GM21786 (cell line): ENCODE measurements around the gene GABRR1.
"Not testable (repeated sequence)": the region's sequence is repeated elsewhere in the genome, so short reads cannot be mapped to it uniquely, and the experiment has no call there.

Experiments
- ATAC-seq: cut with Tn5 transposase; IDR thresholded peaks from one replicate; pipeline ENCODE4 v1.9.1; 2021; ENCODE audit not compliant: unreplicated experiment

Gene GABRR1

DNA sequence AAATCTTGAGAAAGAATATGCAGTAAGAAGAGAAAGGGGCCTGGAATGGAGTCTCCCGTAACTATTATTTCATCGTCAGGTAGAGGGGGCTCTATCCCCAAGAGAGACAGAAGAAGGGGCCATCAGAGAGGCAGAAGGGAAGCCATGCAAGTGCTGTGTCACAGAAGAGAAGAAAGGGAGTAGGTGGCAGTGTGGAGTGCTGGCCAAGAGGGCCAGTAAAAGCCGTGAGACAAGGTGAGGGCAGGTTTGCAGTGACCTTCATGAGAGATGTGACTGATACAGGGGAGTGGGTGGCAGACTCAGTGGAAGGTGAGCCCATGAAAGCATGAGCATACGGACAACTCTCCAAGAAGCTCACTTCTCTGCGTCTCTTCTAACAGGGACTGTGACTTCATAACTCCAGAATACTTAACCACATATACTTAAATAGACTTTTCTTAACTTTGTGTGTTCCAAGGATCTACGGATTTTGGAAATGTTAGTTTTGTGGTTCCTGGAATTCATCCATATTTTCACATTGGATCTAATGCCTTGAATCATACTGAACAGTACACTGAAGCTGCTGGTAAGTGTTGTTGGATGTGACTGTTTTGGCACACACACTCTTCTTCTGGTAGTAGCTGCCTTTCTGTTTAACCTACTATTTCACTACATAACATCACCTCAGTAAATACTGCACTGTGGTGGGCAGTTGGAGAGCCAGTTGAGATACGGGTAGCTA lies 55.7 kb downstream of the GABRR1 start:
- no peak for ATAC-seq

DNA sequence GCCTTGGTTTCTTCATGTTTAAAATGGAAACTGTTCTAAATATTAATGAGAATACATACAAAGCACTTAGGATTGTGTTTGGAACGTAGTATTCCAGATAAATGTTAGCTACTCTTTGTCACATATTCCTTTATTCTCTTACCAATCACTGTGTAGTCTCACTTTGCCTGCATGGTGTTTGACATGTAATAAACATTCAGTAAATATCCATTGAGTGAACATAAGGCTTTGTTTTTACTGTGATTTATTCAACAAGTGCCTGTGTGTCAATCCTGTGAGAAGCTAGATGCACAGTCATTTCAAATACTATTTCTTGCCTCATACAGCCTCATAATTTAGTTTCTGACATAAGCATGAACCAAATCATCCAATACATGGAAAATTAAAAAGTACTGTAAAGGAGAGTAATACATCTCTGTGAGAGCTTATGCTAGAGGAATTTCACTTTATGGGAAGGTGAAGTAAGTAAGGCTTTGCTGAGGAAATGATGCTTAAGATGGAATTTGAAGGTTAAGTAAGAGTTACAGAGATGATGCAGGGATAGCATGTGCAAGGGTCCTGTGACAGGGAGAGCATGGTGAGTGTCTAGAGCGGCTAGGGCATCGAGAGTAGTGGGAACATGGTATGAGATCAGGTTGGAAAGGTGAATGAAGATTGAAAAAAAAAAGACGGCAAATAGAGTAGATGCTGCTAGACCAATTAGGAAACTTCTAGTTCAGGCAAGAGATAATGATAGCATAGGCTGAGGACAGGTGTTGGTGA lies 56.6 kb downstream of the GABRR1 start:
- ATAC-seq = no peak

DNA sequence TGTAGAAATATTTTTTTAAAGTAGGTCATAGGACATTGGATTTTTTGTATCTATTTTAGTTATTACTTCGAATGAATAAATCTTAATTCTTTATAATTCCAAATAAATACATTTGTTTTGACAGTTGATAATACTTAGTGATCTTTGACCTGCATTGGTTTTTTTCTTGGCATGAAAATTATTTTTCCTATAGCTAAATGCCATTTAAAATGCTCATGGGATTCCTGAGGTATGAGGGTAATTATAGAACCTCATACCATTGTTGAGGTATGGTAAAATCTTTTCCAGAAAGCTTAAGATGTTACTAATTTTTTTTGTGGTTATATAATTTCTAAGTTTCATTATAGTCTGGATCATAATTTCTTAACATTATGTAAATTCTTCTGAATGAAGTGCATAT lies 63.0 kb downstream of the GABRR1 start:
- no peak for ATAC-seq

DNA sequence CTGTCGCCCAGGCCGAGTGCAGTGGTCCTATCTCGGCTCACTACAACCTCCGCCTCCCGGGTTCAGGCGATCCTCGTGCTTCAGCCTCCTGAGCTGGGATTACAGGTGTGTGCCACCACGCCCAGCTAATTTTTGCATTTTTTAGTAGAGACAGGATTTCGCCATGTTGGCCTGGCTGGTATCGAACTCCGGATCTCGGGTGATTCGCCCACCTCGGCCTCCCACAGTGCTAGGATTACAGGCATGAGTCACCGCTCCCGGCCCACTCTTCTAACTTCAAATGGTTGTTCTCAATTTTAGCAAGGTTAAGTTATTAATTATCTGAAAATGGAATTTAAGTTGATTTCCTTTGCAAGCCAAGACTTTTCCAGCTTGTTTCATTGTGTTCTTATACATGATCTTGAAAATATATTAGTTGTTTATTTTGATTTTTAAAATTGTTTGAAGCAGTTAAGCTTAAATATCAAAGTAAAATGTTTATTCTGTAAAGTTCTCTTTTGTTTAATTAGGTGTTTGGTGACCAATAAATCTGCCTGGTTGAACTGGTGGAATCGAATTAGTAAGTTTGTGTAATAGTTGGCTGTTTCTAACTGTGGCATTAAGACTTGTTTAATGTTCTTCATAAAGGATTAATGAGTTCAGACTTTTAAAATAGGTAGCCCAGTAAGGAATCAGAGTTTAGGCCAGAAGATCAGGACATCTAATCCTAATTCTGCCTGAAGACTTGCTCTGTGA lies 69.0 kb downstream of the GABRR1 start:
- ATAC-seq = no peak

DNA sequence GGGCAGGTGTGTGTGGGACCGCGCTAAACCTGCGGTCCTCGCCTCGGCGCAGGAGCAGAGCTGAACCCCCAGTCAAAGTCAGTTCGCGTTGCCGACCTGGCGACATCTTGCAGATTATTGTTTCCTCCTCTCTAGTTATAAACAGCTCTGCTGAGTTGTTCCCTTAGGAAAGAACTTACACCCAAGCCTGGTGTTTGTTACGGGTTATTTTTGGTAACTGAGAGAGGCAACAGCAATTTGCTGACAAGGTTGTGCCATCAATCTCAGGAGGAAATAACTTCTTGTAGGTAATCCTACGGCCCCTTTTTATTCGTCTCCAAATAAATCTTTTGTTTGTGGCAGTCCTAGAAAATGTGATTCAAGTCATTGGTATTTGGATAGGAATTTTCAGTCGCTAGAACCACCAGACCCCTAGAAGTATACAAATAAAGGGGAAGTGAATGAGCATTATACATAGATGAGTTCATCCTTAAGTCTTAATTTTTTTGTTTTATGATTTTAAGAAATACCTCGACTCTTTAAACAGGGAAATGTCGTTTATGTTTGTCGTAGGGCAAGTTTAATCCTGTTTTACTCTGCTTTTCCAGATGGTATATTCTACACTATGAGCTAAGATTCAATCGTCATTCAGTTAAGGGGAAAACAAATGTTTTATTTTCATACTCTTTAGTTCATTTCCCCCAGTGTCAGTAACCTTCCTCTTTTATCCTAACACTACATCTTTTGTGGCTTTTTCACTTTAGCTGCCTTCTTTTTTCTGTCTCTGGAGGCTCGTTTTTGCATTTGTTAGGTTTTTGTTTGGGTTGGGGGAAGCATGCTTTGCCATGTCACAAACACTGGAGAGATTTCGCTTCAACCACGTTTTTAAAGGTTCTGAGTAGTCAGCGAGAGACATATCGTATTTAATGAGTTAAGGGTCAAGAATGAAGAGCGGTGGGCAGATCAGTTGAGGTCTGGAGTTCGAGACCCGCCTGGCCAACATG lies 70.1 kb downstream of the GABRR1 start:
- ATAC-seq = peak; percentile 18

DNA sequence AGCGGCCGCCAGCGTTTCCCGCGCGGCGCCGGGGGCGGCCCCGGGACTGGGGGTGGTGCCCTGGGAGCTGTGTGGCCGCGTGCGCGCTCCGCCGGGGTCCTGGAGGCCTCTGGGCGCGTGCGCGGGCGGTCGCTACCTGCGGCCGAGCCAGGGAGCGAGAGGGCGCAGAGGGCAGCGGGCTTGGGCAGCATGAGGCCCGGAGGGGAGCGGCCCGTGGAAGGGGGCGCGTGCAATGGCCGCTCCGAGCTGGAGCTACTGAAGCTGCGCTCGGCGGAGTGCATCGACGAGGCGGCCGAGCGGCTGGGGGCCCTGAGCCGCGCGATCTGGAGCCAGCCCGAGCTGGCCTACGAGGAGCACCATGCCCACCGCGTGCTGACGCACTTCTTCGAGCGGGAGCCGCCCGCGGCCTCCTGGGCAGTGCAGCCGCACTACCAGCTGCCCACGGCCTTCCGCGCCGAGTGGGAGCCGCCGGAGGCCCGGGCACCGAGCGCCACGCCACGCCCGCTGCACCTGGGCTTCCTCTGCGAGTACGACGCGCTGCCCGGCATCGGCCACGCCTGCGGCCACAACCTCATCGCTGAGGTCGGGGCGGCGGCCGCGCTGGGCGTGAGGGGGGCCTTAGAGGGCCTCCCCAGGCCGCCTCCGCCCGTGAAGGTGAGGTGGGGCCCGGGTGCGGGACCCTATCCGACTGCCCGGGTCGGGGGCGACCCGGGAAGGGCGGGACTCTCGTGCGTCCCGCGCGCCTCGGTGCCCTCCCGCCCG lies 71.0 kb downstream of the GABRR1 start, which contains the start of gene PM20D2:
Gene PM20D2 (plus strand): TSS at position 100 of the 762 bp plus-strand sequence. CDS start 90 bp downstream, at position 190.
- ATAC-seq = peak; percentile 57

DNA sequence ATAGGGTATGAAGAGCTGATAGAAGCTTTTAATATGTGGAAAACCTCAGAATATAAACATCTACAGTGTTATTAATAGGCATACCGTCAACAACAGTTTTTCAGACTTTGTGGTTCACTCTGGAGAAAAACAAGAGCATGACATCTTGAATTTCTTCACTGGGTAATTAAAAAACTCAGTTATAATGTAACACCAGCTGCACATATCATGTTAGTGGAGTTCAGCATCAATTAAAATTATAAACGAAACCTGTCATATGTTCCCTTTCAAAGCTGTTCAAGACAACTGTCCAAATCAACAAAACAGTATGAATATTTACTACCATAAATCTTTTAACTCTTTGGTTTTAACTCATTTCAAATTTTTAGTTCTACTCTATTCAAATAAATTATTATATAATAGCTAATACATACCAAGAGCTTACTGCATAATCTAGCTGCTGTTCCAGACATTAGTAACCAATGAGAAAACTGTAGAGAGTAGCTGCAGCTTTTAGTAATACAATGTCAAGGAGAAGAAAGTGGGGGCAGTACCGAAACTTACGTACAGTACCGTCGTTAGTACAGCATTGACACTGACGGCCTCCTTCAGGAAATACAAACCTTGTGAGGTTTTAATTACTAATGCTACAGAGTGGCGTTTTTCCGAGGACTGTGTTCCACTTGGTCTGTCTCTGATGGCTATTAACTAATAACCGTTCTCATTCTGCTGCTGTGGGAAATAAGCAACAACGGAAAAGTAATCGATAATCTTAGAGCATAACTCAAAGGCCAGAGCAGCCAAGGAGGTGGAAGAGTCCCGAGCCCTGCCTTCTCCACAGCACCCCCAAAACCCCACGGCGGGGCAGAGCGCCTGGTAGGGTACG lies 71.8 kb downstream of the GABRR1 start:
- peak; percentile 68 for ATAC-seq

DNA sequence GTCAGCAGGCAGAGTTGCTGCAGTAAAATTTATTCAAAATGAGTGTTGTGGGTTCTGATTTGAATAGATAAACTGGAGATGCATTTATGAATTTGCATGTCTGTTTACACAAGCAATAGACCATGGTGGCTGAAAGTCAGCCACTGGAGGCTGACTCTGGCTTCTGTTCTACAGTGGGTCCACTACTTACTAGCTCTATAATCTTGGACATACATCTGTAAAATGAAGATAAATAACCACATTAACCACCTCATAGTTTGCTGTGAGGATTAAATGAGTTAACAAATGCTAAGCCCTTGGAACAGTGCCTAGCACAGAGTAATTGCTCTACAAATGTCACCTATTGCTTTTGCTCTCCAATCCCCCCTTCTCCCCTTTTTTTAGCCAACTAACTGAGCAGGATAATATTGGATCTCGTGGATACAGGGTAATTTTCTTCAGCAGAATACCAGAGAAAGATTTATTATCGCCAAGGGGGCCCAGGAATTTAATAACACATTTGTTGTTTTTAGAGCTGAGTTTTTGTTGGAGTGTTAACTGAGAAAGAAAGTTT lies 72.7 kb downstream of the GABRR1 start:
- no peak for ATAC-seq

DNA sequence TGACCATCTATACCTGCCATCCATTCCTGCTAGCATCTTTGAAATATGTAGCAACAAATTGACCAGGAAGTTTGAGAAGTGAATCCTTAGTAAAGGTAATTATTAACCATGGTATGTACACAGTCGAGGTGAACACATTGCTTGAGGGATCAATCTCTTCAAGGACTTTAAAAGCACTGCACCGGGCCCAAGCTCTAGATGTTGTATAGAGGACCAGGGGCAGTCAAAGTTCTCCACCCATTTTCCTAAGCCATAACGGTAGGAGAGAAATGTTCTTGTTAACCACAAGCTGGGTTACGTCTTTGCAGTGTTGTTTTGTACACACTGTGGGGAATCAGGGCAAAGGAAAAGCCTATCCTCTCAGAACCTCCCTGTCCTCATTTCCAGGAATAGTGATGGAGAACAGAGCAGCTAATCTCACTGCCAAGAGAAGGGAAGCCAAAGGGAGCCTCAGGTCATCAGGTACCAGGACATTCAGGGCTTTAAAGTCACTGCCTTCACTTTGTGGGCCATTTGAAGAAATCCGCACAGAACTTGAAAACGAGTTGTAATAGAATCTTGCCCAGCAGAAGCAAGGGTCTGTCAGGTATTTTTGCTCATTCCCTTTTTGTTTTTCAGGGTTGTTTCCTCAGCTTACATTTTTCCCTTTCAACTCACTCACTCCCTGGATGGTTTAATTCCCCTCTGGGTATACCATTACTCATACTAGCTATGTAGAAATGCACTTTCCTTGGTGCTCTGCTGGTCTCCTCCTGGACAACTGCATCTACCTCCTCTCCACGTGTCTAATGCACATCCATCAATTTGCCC lies 76.6 kb downstream of the GABRR1 start:
- ATAC-seq = no peak

DNA sequence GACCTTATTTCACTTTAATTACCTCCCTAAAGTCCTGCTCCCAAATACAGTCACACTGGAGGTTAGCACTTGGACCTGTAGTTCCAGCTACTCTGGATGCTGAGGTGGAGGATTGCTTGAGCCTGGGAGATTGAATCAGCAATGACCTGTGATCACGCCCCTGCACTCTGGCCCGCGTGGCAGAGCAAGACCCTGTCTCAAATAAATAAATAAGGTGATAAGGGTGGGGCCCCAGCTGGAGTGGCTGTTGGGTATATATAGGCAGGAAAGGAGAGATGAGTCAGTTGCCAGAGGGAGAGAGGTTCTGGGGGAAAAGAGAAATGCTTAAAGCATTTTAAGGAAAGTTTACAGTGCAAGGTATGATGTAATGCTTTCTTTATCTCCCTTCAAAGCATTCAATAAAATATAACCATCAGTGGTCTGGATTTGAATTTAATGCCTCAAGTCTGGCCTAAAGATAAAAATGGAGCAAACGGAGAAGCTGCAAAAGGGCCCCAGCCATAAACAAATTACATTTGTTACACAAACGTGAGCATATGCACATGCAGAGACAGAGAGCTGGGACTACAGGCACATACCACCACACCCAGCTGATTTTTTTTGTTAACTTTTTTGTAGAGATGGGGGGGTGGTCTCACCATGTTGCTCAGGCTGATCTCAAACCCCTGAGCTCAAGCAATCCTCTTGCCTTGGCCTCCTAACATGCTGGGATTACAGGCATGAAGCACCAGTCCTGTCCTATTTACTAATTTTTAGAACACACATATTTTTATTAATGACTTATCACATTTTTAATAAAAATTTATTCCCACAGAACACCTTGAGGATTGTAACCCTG lies 77.4 kb downstream of the GABRR1 start:
- no peak for ATAC-seq

DNA sequence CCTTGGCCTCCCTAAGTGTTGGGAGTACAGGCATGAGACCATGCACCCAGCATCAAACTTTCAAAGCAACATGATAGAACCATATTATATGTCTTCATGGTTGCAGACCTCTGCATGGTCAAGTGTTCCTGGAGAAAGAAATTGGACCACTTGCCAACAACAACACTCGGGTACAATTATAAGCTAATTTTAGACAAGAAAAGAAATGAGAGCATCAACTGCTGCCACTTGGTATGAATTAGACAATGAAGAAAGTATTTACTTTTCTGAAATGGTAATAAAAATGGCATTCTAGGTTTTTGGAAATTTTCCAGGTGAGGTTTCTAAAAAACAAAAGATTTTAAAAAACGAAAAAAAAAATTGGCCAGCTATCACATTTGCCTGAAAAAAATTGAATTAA lies 79.0 kb downstream of the GABRR1 start:
- ATAC-seq = no peak

DNA sequence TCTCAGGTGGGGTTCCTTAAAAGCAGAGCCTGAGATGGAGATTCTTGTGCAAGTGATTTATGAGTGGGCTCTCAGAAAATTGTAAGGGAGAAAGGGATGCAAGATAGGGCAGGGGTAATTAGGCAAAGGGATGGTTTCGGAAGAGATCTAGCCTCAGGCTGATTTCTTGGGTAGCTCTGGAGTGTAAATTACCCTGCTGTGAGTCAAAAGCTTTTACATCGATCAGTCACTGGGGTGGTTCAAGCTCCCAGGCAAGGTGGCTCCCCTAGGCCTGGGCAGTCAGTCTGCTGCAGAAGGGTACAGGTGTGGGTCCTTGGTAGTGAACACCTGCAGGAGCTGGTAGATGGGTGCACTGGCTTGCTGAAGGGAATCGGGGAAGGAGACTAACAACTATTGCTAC lies 82.4 kb downstream of the GABRR1 start:
- ATAC-seq = no peak

DNA sequence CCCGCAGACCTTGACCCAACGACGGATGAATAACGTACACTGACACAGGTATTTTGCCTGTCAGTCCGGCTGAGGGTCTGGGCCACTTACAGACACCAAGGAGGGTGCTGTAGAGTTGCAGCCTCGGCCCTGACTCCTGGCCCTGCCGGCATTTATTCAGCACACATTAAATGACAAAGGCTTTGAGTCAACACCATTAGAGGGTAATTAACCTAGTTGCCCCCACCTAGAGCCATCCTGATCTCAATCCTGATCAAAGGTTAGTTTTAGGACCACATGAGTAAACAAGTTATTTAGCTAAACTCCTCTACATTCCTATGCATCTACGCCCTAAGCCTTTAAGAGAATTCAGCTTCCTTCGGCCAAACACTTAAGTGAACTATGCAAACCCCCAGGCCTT lies 83.2 kb downstream of the GABRR1 start:
- no peak for ATAC-seq

DNA sequence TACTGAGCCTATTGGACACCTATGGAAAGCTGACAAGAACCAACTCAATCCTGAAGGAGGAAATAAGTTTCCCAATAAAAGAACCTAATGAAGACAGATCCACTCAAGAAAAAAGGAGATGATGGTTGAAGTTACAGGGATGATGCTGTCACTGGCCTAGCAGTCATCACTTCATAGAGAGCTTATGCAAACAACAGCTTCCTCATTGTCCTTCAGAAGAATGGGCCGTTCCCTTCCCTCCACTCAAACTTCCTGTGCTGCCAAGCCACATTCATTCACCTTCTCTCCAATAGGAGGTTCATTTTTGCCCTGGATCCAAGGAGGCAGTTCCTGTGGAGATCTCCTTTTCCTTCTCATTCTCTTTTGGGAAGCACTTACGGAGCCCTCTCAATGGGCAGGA lies 85.1 kb downstream of the GABRR1 start:
- no peak for ATAC-seq

DNA sequence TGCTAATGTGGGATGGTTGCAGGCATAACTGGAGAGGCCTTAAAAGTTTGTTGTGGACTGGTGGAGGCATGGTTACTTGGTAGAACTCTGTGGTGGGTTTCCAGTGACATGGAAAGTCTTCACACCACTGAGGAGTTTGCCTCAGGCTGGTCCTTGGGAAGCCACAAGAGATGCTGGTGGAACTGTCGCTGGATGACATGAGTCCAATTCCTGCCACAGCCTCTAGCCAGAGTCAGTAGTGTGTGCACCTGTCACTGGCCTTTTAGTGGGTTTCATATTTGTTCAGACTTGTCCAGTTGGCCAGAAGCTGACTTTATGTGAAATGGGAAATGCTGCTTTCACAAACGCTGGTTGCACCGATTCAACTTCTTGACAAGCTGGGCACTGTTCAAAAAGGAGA lies 85.6 kb downstream of the GABRR1 start:
- no peak for ATAC-seq

DNA sequence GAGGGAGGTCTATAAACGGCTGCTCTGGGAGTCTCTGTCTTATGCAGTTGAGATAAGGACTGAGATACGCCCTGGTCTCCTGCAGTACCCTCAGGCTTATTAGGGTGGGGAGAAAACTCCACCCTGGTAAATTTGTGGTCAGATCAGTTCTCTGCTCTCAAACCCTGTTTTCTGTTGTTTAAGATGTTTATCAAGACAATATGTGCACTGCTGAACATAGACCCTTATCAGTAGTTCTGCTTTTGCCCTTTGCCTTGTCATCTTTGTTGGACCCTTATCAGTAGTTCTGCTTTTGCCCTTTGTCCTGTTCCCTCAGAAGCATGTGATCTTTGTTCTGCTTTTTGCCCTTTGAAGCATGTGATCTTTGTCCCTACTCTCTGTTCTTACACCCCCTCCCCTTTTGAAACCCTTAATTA lies 88.9 kb downstream of the GABRR1 start:
- not testable (repeated sequence) for ATAC-seq
